HG02678 (cell line): ENCODE measurements around the gene DCC.

Experiments used
- ATAC-seq: cut with Tn5 transposase; IDR thresholded peaks from one replicate; pipeline ENCODE4 v1.9.1; 2021; ENCODE audit warnings: mild to moderate bottlenecking, moderate library complexity; ENCODE audit not compliant: unreplicated experiment

The DCC gene

GRCh38 chr18:52499016-52499415 is 159.0 kb downstream of the DCC start:
- no peak for ATAC-seq

GRCh38 chr18:52499644-52500043 is 159.6 kb downstream of the DCC start:
- no peak for ATAC-seq

- no peak for ATAC-seq
Observed at GRCh38 chr18:52504589-52504988, 164.6 kb downstream of the DCC start.

GRCh38 chr18:52510139-52510538 is 170.1 kb downstream of the DCC start:
- ATAC-seq, result no peak

- ATAC-seq, result no peak
Observed at GRCh38 chr18:52518086-52518485, 178.1 kb downstream of the DCC start.

- no peak for ATAC-seq
Observed at GRCh38 chr18:52519021-52519420, 179.0 kb downstream of the DCC start.

- no peak for ATAC-seq
Observed at GRCh38 chr18:52523566-52523965, 183.6 kb downstream of the DCC start.

GRCh38 chr18:52531836-52532235 is 191.8 kb downstream of the DCC start:
- no peak for ATAC-seq

- no peak for ATAC-seq
Observed at GRCh38 chr18:52536039-52536438, 196.0 kb downstream of the DCC start.

GRCh38 chr18:52537261-52537660 is 197.3 kb downstream of the DCC start:
- no peak for ATAC-seq

- no peak for ATAC-seq
Observed at GRCh38 chr18:52541056-52541455, 201.1 kb downstream of the DCC start.

- ATAC-seq, result no peak
Observed at GRCh38 chr18:52544086-52544485, 204.1 kb downstream of the DCC start.

GRCh38 chr18:52546686-52547346 is 206.8 kb downstream of the DCC start:
- no peak for ATAC-seq

GRCh38 chr18:52553441-52553840 is 213.4 kb downstream of the DCC start:
- no peak for ATAC-seq

- ATAC-seq, result no peak
Observed at GRCh38 chr18:52554180-52554579, 214.2 kb downstream of the DCC start.

GRCh38 chr18:52567360-52567759 is 227.4 kb downstream of the DCC start:
- ATAC-seq, result no peak

- ATAC-seq, result no peak
Observed at GRCh38 chr18:52569492-52569891, 229.5 kb downstream of the DCC start.

- no peak for ATAC-seq
Observed at GRCh38 chr18:52570975-52571374, 231.0 kb downstream of the DCC start.

- ATAC-seq, result no peak
Observed at GRCh38 chr18:52572036-52573000, 232.3 kb downstream of the DCC start.

GRCh38 chr18:52577795-52578194 is 237.8 kb downstream of the DCC start:
- no peak for ATAC-seq

- no peak for ATAC-seq
Observed at GRCh38 chr18:52582061-52582460, 242.1 kb downstream of the DCC start.

- ATAC-seq, result no peak
Observed at GRCh38 chr18:52582516-52582915, 242.5 kb downstream of the DCC start.
